Activated CD4-positive, alpha-beta T cell treated with anti-CD3 and anti-CD28 coated beads, Interleukin-2, amount 10 ng/mL, durations not matched to agents 7 days and 5 days (primary cell): Measurements from ENCODE around the gene IL2RG. TPM values are rescaled to one million over a fixed set of nuclear protein-coding genes. Genes with fewer than 3 reads are reported as not detected.

Experiments
- total RNA-seq, 2 experiments: library from RNA; stranded (reverse); gene quantifications; one replicate each; pipeline ENCODE4 v1.2.3, GENCODE V29; 2021

IL2RG gene
- total RNA-seq, 2 experiments from 2014 or later, result 447 to 523 TPM

Other genes with a start within 250 kb of the IL2RG start
- gene TEX11, start 202.9 kb downstream of the IL2RG start, total RNA-seq, result not detected
- gene SLC7A3, start 180.5 kb downstream of the IL2RG start, total RNA-seq, result not detected
- gene SNX12, start 43.2 kb downstream of the IL2RG start, total RNA-seq, result 10 to 100 TPM; 41.8 to 49.0 TPM
- 10 to 100 TPM; 13.5 to 14.3 TPM for gene FOXO4, start 15.7 kb downstream of the IL2RG start, total RNA-seq
- gene CXorf65, start 4.8 kb downstream of the IL2RG start, total RNA-seq, result 10 to 100 TPM; 25.3 to 25.5 TPM
- 10 to 100 TPM; 56.6 to 64.7 TPM for gene MED12, start 7.0 kb upstream of the IL2RG start, total RNA-seq
- gene NLGN3, start 33.3 kb upstream of the IL2RG start, total RNA-seq, result 1 to 10 TPM in 1 of 2 experiments, under 1 TPM in 1; 0.98 to 1.6 TPM
- gene GJB1, start 111.6 kb upstream of the IL2RG start, total RNA-seq, result not detected
- gene ZMYM3, start 142.6 kb upstream of the IL2RG start, total RNA-seq, result 10 to 100 TPM; 27.4 to 28.0 TPM
- gene NONO, start 172.1 kb upstream of the IL2RG start, total RNA-seq, result 100 to 1,000 TPM; 481 to 680 TPM
- gene ITGB1BP2, start 190.2 kb upstream of the IL2RG start, total RNA-seq, result 1 to 10 TPM; 4.4 to 4.7 TPM